ENCODE measurements around the gene RASAL2. TPM values are rescaled to one million over a fixed set of nuclear protein-coding genes. Genes with fewer than 3 reads are reported as not detected.

RASAL2 gene
- polyA plus RNA-seq, 1 donor, result 17.0 TPM

GRCh38 chr1:178397678-178398077, 303.8 kb downstream of the RASAL2 start:
- Histone ChIP-seq H3K9me3 (ENCODE audit: control insufficient read depth, low read depth, low read length) (no peaks in the 10 kb centered on the region), H3K4me1 (ENCODE audit: control insufficient read depth, insufficient read depth, low read length) (no peaks in the 10 kb centered on the region), H3K27me3 (ENCODE audit: control insufficient read depth, insufficient read depth, low read length) (no peaks in the 10 kb centered on the region), H3K27ac (ENCODE audit: low read length) (no peak overlapping the region), H3K4me3 (ENCODE audit: low read length) (no peak overlapping the region), H3K36me3 (ENCODE audit: control insufficient read depth, insufficient read depth, low read length) (no peaks in the 10 kb centered on the region)
- WGBS (ENCODE audit: insufficient coverage, low lambda C conversion rate), result no CpG with 5 or more reads among the region's 2 CpGs
- DNase-seq, result no peak

GRCh38 chr1:178399177-178399728, 305.3 kb downstream of the RASAL2 start:
- DNase-seq, result no peak
- whole genome bisulfite sequencing (ENCODE audit: insufficient coverage, low lambda C conversion rate), result no CpG with 5 or more reads among the region's 4 CpGs

GRCh38 chr1:178405137-178405536, 311.2 kb downstream of the RASAL2 start:
- Histone ChIP-seq H3K9me3 (ENCODE audit: control insufficient read depth, low read depth, low read length) (no peaks in the 10 kb centered on the region), H3K4me3 (ENCODE audit: low read length) (no peak overlapping the region), H3K27ac (ENCODE audit: low read length) (no peak overlapping the region), H3K27me3 (ENCODE audit: control insufficient read depth, insufficient read depth, low read length) (no peaks in the 10 kb centered on the region), H3K4me1 (ENCODE audit: control insufficient read depth, insufficient read depth, low read length) (no peaks in the 10 kb centered on the region), H3K36me3 (ENCODE audit: control insufficient read depth, insufficient read depth, low read length) (no peaks in the 10 kb centered on the region)
- no CpG with 5 or more reads among the region's 1 CpG for WGBS (ENCODE audit: insufficient coverage, low lambda C conversion rate)
- DNase-seq, result no peak

More at GRCh38 chr1:178399177-178399728, 305.3 kb downstream of the RASAL2 start:
- Histone ChIP-seq H3K36me3 (ENCODE audit: control insufficient read depth, insufficient read depth, low read length) (no peaks in the 10 kb centered on the region), H3K4me1 (ENCODE audit: control insufficient read depth, insufficient read depth, low read length) (no peaks in the 10 kb centered on the region), H3K9me3 (ENCODE audit: control insufficient read depth, low read depth, low read length) (no peaks in the 10 kb centered on the region), H3K27ac (ENCODE audit: low read length) (no peak overlapping the region), H3K27me3 (ENCODE audit: control insufficient read depth, insufficient read depth, low read length) (no peaks in the 10 kb centered on the region), H3K4me3 (ENCODE audit: low read length) (no peak overlapping the region)

GRCh38 chr1:178407215-178407614, 313.3 kb downstream of the RASAL2 start:
- no peaks in the 10 kb centered on the region for H3K9me3 ChIP-seq (ENCODE audit: control insufficient read depth, low read depth, low read length)
- DNase-seq, result no peak
- H3K4me3 ChIP-seq (ENCODE audit: low read length), result no peak overlapping the region
- no peaks in the 10 kb centered on the region for H3K4me1 ChIP-seq (ENCODE audit: control insufficient read depth, insufficient read depth, low read length)
- no peaks in the 10 kb centered on the region for H3K27me3 ChIP-seq (ENCODE audit: control insufficient read depth, insufficient read depth, low read length)
- H3K36me3 ChIP-seq (ENCODE audit: control insufficient read depth, insufficient read depth, low read length), result no peaks in the 10 kb centered on the region
- 75% methylated on average over 2 of the region's 2 CpGs for WGBS (ENCODE audit: insufficient coverage, low lambda C conversion rate)
- no peak overlapping the region for H3K27ac ChIP-seq (ENCODE audit: low read length)

GRCh38 chr1:178407655-178408054, 313.8 kb downstream of the RASAL2 start:
- H3K4me1 ChIP-seq (ENCODE audit: control insufficient read depth, insufficient read depth, low read length), result no peaks in the 10 kb centered on the region
- DNase-seq, result no peak
- no peaks in the 10 kb centered on the region for H3K36me3 ChIP-seq (ENCODE audit: control insufficient read depth, insufficient read depth, low read length)
- H3K9me3 ChIP-seq (ENCODE audit: control insufficient read depth, low read depth, low read length), result no peaks in the 10 kb centered on the region
- H3K4me3 ChIP-seq (ENCODE audit: low read length), result no peak overlapping the region
- no peak overlapping the region for H3K27ac ChIP-seq (ENCODE audit: low read length)
- no peaks in the 10 kb centered on the region for H3K27me3 ChIP-seq (ENCODE audit: control insufficient read depth, insufficient read depth, low read length)
- WGBS (ENCODE audit: insufficient coverage, low lambda C conversion rate), result no CpG with 5 or more reads among the region's 4 CpGs

GRCh38 chr1:178408871-178409270, 315.0 kb downstream of the RASAL2 start:
- Histone ChIP-seq H3K9me3 (ENCODE audit: control insufficient read depth, low read depth, low read length) (no peaks in the 10 kb centered on the region), H3K4me1 (ENCODE audit: control insufficient read depth, insufficient read depth, low read length) (no peaks in the 10 kb centered on the region)
- 100% methylated on average over 1 of the region's 2 CpGs for WGBS (ENCODE audit: insufficient coverage, low lambda C conversion rate)

GRCh38 chr1:178409541-178409940, 315.6 kb downstream of the RASAL2 start:
- Histone ChIP-seq H3K27me3 (ENCODE audit: control insufficient read depth, insufficient read depth, low read length) (no peaks in the 10 kb centered on the region), H3K36me3 (ENCODE audit: control insufficient read depth, insufficient read depth, low read length) (no peaks in the 10 kb centered on the region), H3K4me3 (ENCODE audit: low read length) (no peak overlapping the region), H3K27ac (ENCODE audit: low read length) (no peak overlapping the region), H3K4me1 (ENCODE audit: control insufficient read depth, insufficient read depth, low read length) (no peaks in the 10 kb centered on the region), H3K9me3 (ENCODE audit: control insufficient read depth, low read depth, low read length) (no peaks in the 10 kb centered on the region)
- no CpG with 5 or more reads among the region's 2 CpGs for WGBS (ENCODE audit: insufficient coverage, low lambda C conversion rate)
- no peak for DNase-seq

More at GRCh38 chr1:178408871-178409270, 315.0 kb downstream of the RASAL2 start:
- Histone ChIP-seq H3K27ac (ENCODE audit: low read length) (no peak overlapping the region), H3K4me3 (ENCODE audit: low read length) (no peak overlapping the region), H3K27me3 (ENCODE audit: control insufficient read depth, insufficient read depth, low read length) (no peaks in the 10 kb centered on the region), H3K36me3 (ENCODE audit: control insufficient read depth, insufficient read depth, low read length) (no peaks in the 10 kb centered on the region)
- DNase-seq, result no peak

GRCh38 chr1:178411756-178412399, 318.0 kb downstream of the RASAL2 start:
- no CpG with 5 or more reads among the region's 7 CpGs for WGBS (ENCODE audit: insufficient coverage, low lambda C conversion rate)
- Histone ChIP-seq H3K27me3 (ENCODE audit: control insufficient read depth, insufficient read depth, low read length) (no peaks in the 10 kb centered on the region), H3K4me3 (ENCODE audit: low read length) (no peak overlapping the region), H3K4me1 (ENCODE audit: control insufficient read depth, insufficient read depth, low read length) (no peaks in the 10 kb centered on the region), H3K27ac (ENCODE audit: low read length) (no peak overlapping the region), H3K9me3 (ENCODE audit: control insufficient read depth, low read depth, low read length) (peaks cover 3% of the 10 kb centered on the region), H3K36me3 (ENCODE audit: control insufficient read depth, insufficient read depth, low read length) (no peaks in the 10 kb centered on the region)
- DNase-seq, result no peak

GRCh38 chr1:178412400-178412770, 318.5 kb downstream of the RASAL2 start:
- H3K27me3 ChIP-seq (ENCODE audit: control insufficient read depth, insufficient read depth, low read length), result no peaks in the 10 kb centered on the region
- no peaks in the 10 kb centered on the region for H3K4me1 ChIP-seq (ENCODE audit: control insufficient read depth, insufficient read depth, low read length)
- H3K4me3 ChIP-seq (ENCODE audit: low read length), result no peak overlapping the region
- H3K9me3 ChIP-seq (ENCODE audit: control insufficient read depth, low read depth, low read length), result peaks cover 6% of the 10 kb centered on the region
- no peaks in the 10 kb centered on the region for H3K36me3 ChIP-seq (ENCODE audit: control insufficient read depth, insufficient read depth, low read length)
- H3K27ac ChIP-seq (ENCODE audit: low read length), result no peak overlapping the region
- DNase-seq, result no peak
- 60% methylated on average over 1 of the region's 1 CpG for WGBS (ENCODE audit: insufficient coverage, low lambda C conversion rate)

GRCh38 chr1:178417858-178418257, 324.0 kb downstream of the RASAL2 start:
- H3K36me3 ChIP-seq (ENCODE audit: control insufficient read depth, insufficient read depth, low read length), result no peaks in the 10 kb centered on the region
- no peak overlapping the region for H3K4me3 ChIP-seq (ENCODE audit: low read length)
- H3K9me3 ChIP-seq (ENCODE audit: control insufficient read depth, low read depth, low read length), result peaks cover 6% of the 10 kb centered on the region
- WGBS (ENCODE audit: insufficient coverage, low lambda C conversion rate), result no CpG with 5 or more reads among the region's 2 CpGs
- DNase-seq, result no peak
- H3K4me1 ChIP-seq (ENCODE audit: control insufficient read depth, insufficient read depth, low read length), result no peaks in the 10 kb centered on the region
- H3K27ac ChIP-seq (ENCODE audit: low read length), result no peak overlapping the region
- H3K27me3 ChIP-seq (ENCODE audit: control insufficient read depth, insufficient read depth, low read length), result no peaks in the 10 kb centered on the region
